ENCODE results near the gene ARHGEF28. TPM values are rescaled to one million over a fixed set of nuclear protein-coding genes. Genes with fewer than 3 reads are reported as not detected.

The ARHGEF28 gene
- total and polyA plus RNA-seq, 9 of the 15 experiments (the other 6 are each of a cell fraction or from before 2014, with no cell fraction given), result 0.27 TPM; not detected in 8

- H4K20me1 ChIP-seq (replicated peaks; ENCODE audit: control insufficient read depth, insufficient read depth, low read length), result no peaks in the 10 kb centered on the region
- no peak overlapping the region for H2AFZ ChIP-seq (ENCODE audit: low read depth, low read length)
- H3K9me3 ChIP-seq (replicated peaks; ENCODE audit: control insufficient read depth, insufficient read depth, low read depth, low read length), result no peaks in the 10 kb centered on the region
- POLR2A ChIA-PET, result interaction anchor here (1.4 kb wide), 1 partner anchor 8 kb away, joined by 3 read pairs; no protein-coding TSS in a partner anchor
- BruUV-seq (replicated peaks), result no TSS peak
- peaks cover 0 to 2% of the 10 kb centered on the region in 2 experiments; a peak in 2 of 5 replicates for H3K27me3 ChIP-seq (ENCODE audit: control insufficient read depth in 2 of 2, insufficient read depth in 2 of 2, low read length in 2 of 2)
- DNase-seq (ENCODE audit: extremely low read depth in 1 of 4, low spot score in 3 of 4) (no peak), FAIRE-seq (no peak), ATAC-seq (no peak)
- no peaks in the 10 kb centered on the region for H3K36me3 ChIP-seq (ENCODE audit: control insufficient read depth, insufficient read depth, low read length)
- intact Hi-C loops (cut with micrococcal nuclease), result no loop called here
- no peak overlapping the region for H3K4me3 ChIP-seq
- no peak overlapping the region for H3K27ac ChIP-seq (ENCODE audit: extremely low read depth, low read depth, low read length)
- in situ Hi-C loops (cut with MboI), result no loop called here
- H3K4me1 ChIP-seq (replicated peaks in 1 of 2; ENCODE audit: control insufficient read depth in 2 of 2, insufficient read depth in 2 of 2, low read length in 2 of 2), result no peaks in the 10 kb centered on the region
- no peaks in the 10 kb centered on the region for H3K9me1 ChIP-seq (ENCODE audit: control insufficient read depth, insufficient read depth, low read length)
- no peak overlapping the region for H3K4me2 ChIP-seq (ENCODE audit: insufficient read depth, low read length)
- H3K9ac ChIP-seq (ENCODE audit: insufficient read depth in 1 of 2, low read depth in 2 of 2, low read length in 2 of 2), result no peak overlapping the region
- CTCF ChIA-PET (ENCODE audit: low intra/inter-chr PET ratio), result no interaction called here
- no peaks in the 10 kb centered on the region for H3K79me2 ChIP-seq (ENCODE audit: control insufficient read depth, insufficient read depth, low read length)
- TF ChIP-seq CEBPG (CRISPR knock-in tag; IDR thresholded peaks at IDR 0.05) (no peak), CEBPG (tag; conservative IDR thresholded peaks at IDR 0.05 in 1 of 2, IDR thresholded peaks at IDR 0.05 in 1 of 2) (no peak), RFX1 (IDR thresholded peaks at IDR 0.05) (peak; percentile 49), CCAR2 (IDR thresholded peaks at IDR 0.05; ENCODE audit: low read depth, low read length) (no peak)
These were observed 314.0 kb downstream of the ARHGEF28 start for GRCh38 chr5:73940026-73940425.

DNA sequence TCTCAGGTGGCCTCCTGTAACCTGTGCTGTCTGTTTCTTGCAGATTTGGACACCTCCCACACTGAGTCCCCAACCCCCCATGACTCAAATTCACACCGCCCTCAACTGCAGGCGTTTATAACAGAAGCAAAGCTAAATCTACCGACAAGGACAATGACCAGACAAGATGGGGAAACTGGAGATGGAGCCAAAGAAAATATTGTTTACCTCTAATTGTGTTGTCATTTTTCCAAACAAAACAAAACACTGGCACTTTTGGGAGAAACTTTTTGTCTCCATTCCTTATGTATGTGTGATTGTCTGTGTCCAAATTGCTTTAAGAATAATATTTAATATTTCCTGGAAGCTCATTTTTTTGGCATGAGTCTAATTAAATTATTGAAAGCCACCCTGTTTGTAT lies 314.8 kb downstream of the ARHGEF28 start:
- Histone ChIP-seq H3K4me2 (ENCODE audit: insufficient read depth, low read length) (no peak overlapping the region), H3K9me3 (replicated peaks; ENCODE audit: control insufficient read depth, insufficient read depth, low read depth, low read length) (no peaks in the 10 kb centered on the region), H3K27me3 (ENCODE audit: control insufficient read depth in 2 of 2, insufficient read depth in 2 of 2, low read length in 2 of 2) (peaks cover 0 to 2% of the 10 kb centered on the region in 2 experiments; a peak in 2 of 5 replicates), H3K4me1 (replicated peaks in 1 of 2; ENCODE audit: control insufficient read depth in 2 of 2, insufficient read depth in 2 of 2, low read length in 2 of 2) (no peaks in the 10 kb centered on the region), H3K9me1 (ENCODE audit: control insufficient read depth, insufficient read depth, low read length) (no peaks in the 10 kb centered on the region), H4K20me1 (replicated peaks; ENCODE audit: control insufficient read depth, insufficient read depth, low read length) (no peaks in the 10 kb centered on the region), H2AFZ (ENCODE audit: low read depth, low read length) (no peak overlapping the region), H3K9ac (ENCODE audit: insufficient read depth in 1 of 2, low read depth in 2 of 2, low read length in 2 of 2) (no peak overlapping the region), H3K4me3 (no peak overlapping the region), H3K36me3 (ENCODE audit: control insufficient read depth, insufficient read depth, low read length) (no peaks in the 10 kb centered on the region), H3K79me2 (ENCODE audit: control insufficient read depth, insufficient read depth, low read length) (no peaks in the 10 kb centered on the region), H3K27ac (ENCODE audit: extremely low read depth, low read depth, low read length) (no peak overlapping the region)
- intact Hi-C loops (cut with micrococcal nuclease) (no loop called here), in situ Hi-C loops (cut with MboI) (no loop called here)
- ChIA-PET CTCF (ENCODE audit: low intra/inter-chr PET ratio) (no interaction called here), POLR2A (interaction anchor here (1.4 kb wide), 1 partner anchor 8 kb away, joined by 3 read pairs; no protein-coding TSS in a partner anchor)
- BruUV-seq (replicated peaks), result no TSS peak
- WGBS (ENCODE audit: insufficient coverage, low coverage, missing lambda C conversion rate), result 0% methylated on average over 3 of the region's 3 CpGs
- FAIRE-seq (no peak), DNase-seq (ENCODE audit: extremely low read depth in 1 of 4, low spot score in 3 of 4) (no peak), ATAC-seq (no peak)
- TF ChIP-seq GTF2E2 (tag; IDR thresholded peaks at IDR 0.05) (no peak), LARP7 (IDR thresholded peaks at IDR 0.05) (no peak), EGR1 (conservative IDR thresholded peaks at IDR 0.05) (no peak), CEBPG (CRISPR knock-in tag; IDR thresholded peaks at IDR 0.05) (no peak), CEBPG (tag; conservative IDR thresholded peaks at IDR 0.05 in 1 of 2, IDR thresholded peaks at IDR 0.05 in 1 of 2) (no peak), SAP30 (IDR thresholded peaks at IDR 0.05; ENCODE audit: borderline replicate concordance, insufficient read depth, low read depth, low read length, poor library complexity, severe bottlenecking) (no peak), ZNF586 (CRISPR knock-in tag; conservative IDR thresholded peaks at IDR 0.05) (no peak), ZNF785 (CRISPR knock-in tag; IDR thresholded peaks at IDR 0.05) (no peak), PCBP1 (IDR thresholded peaks at IDR 0.05; ENCODE audit: low read depth, low read length, poor library complexity, severe bottlenecking) (no peak), COPS2 (conservative IDR thresholded peaks at IDR 0.05) (no peak), ZNF146 (CRISPR knock-in tag; IDR thresholded peaks at IDR 0.05; ENCODE audit: unreplicated experiment) (no peak), FOXP1 (CRISPR knock-in tag; IDR thresholded peaks at IDR 0.05) (no peak), TGIF2 (CRISPR knock-in tag; IDR thresholded peaks at IDR 0.05) (no peak), SP2 (IDR thresholded peaks at IDR 0.05; ENCODE audit: extremely low read depth, low read depth, low read length, poor library complexity, severe bottlenecking) (no peak)
- TF ChIP-seq, protein P1, sequence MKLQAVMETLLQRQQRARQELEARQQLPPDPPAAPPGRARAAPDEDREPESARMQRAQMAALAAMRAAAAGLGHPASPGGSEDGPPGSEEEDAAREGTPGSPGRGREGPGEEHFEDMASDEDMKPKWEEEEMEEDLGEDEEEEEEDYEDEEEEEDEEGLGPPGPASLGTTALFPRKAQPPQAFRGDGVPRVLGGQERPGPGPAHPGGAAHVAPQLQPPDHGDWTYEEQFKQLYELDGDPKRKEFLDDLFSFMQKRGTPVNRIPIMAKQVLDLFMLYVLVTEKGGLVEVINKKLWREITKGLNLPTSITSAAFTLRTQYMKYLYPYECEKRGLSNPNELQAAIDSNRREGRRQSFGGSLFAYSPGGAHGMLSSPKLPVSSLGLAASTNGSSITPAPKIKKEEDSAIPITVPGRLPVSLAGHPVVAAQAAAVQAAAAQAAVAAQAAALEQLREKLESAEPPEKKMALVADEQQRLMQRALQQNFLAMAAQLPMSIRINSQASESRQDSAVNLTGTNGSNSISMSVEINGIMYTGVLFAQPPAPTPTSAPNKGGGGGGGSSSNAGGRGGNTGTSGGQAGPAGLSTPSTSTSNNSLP (IDR thresholded peaks at IDR 0.05; ENCODE audit: borderline replicate concordance, low read depth, low read length), result no peak
